ENCODE measurements around the gene MAP2K3. TPM values are rescaled to one million over a fixed set of nuclear protein-coding genes. Genes with fewer than 3 reads are reported as not detected.
"Not testable (repeated sequence)": the region's sequence is repeated elsewhere in the genome, so short reads cannot be mapped to it uniquely, and the experiment has no call there.

Gene MAP2K3
- polyA plus RNA-seq, 1 donor = 49.7 TPM

DNA sequence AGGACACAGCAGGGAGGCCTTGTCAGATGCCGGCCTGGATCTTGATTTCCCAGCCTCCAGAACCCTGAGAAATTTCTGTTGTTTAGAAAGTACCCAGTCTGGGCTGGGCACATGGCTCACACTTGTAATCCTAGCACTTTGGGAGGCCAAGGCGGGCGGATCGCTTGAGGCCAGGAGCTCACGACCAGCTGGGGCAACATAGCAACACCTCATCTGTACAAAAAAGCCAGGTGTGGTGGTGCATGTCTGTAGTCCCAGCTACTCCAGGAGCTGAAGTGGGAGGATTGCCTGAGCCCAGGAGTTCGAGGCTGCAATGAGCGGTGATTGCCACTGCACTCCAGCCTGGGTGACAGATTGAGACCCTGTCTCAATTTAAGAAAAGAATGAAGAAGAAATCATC, 34.3 kb downstream of the MAP2K3 start:
- DNase-seq; H3K27me3 ChIP-seq (ENCODE audit: control insufficient read depth, insufficient read depth, low read length); H3K4me3 ChIP-seq (ENCODE audit: low read length); H3K27ac ChIP-seq (ENCODE audit: low read length); H3K9me3 ChIP-seq (ENCODE audit: control insufficient read depth, low read depth, low read length); H3K4me1 ChIP-seq (ENCODE audit: control insufficient read depth, insufficient read depth, low read length): not testable (repeated sequence)
- H3K36me3 ChIP-seq (ENCODE audit: control insufficient read depth, insufficient read depth, low read length) = peaks cover 11% of the 10 kb centered on the region
- WGBS (ENCODE audit: insufficient coverage, low lambda C conversion rate) = no CpG with 5 or more reads among the region's 7 CpGs

DNA sequence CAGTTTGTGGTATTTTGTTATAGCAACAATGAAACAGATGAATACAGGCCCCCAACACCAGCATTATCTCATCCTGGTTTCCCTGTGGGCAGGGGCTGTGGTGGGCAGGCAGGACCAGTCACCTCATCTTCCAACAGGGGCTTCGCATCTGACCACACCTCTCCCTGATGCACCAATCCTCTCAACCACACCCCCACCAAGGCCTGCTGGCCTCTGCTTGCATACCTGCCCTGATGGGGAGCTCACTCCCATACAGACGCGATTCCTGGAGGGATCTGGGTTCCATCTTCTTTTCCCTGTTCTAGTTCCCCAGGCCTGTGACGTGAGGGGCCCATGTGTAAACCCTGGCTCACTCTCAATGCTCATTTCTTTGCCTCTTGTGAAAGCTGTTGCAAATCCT, 34.7 kb downstream of the MAP2K3 start:
- WGBS (ENCODE audit: insufficient coverage, low lambda C conversion rate) = no CpG with 5 or more reads among the region's 4 CpGs
- DNase-seq = not testable (repeated sequence)

DNA sequence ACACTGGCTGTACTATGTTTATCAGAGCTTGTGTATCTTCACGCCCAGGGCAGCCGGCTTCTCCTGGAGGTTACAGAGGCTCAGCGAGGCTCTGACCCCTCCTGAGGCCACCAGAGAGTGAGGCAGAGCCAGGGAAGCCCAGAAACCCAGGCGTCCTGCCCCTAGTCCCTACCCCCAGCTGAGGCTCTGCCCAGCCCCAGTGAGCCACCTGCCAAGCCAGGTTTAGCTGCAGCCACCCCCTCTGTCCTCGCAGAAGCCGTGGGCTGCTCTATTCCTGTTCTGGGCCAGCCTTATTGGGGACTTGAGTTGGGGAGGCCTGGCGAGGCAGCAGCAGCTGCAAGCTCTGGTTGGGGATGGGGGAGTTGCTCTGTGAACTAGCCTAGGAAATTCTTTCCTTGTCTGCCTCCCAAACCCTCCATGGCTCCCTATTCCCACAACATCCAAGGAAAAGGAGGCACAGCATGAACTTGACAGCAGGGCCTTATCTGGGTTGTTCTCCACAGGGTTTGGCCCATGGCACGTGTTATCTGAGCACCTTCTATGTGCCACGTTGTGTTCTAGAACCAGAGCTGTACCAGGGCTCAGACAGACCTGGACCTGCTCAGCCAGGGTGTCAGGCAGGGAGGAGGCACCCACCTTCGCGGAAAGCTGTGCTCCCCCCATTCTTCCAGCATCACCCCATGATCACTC, 35.3 kb downstream of the MAP2K3 start:
- H3K9me3 ChIP-seq (ENCODE audit: control insufficient read depth, low read depth, low read length); H3K4me1 ChIP-seq (ENCODE audit: control insufficient read depth, insufficient read depth, low read length); DNase-seq; H3K27me3 ChIP-seq (ENCODE audit: control insufficient read depth, insufficient read depth, low read length); H3K4me3 ChIP-seq (ENCODE audit: low read length); H3K27ac ChIP-seq (ENCODE audit: low read length); H3K36me3 ChIP-seq (ENCODE audit: control insufficient read depth, insufficient read depth, low read length): not testable (repeated sequence)
- no CpG with 5 or more reads among the region's 11 CpGs for WGBS (ENCODE audit: insufficient coverage, low lambda C conversion rate)

More for the DNA sequence above, 34.7 kb downstream of the MAP2K3 start:
- H3K27me3 ChIP-seq (ENCODE audit: control insufficient read depth, insufficient read depth, low read length); H3K4me1 ChIP-seq (ENCODE audit: control insufficient read depth, insufficient read depth, low read length); H3K36me3 ChIP-seq (ENCODE audit: control insufficient read depth, insufficient read depth, low read length); H3K4me3 ChIP-seq (ENCODE audit: low read length); H3K27ac ChIP-seq (ENCODE audit: low read length); H3K9me3 ChIP-seq (ENCODE audit: control insufficient read depth, low read depth, low read length): not testable (repeated sequence)

DNA sequence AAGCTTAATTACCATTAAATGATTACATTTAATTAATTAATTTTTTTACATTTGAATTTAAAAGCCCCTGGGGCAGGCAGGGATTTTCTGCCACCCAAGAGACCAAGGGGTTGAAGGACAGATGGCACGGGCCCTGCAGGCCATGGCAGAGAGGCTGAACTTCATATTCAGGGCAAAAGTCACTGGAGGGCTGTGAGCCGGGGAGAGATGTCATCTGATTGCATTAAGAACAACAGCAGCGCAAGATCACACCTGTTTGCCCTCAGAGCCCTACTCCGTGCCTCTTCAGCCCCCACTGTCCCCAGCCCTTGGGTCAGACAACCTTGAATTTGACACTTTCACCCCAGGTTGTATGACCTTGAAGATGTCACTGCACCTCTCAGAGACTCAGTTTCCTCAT, 35.9 kb downstream of the MAP2K3 start:
- H3K4me1 ChIP-seq (ENCODE audit: control insufficient read depth, insufficient read depth, low read length); H3K27ac ChIP-seq (ENCODE audit: low read length); H3K36me3 ChIP-seq (ENCODE audit: control insufficient read depth, insufficient read depth, low read length); DNase-seq; H3K9me3 ChIP-seq (ENCODE audit: control insufficient read depth, low read depth, low read length); H3K4me3 ChIP-seq (ENCODE audit: low read length); H3K27me3 ChIP-seq (ENCODE audit: control insufficient read depth, insufficient read depth, low read length): not testable (repeated sequence)
- WGBS (ENCODE audit: insufficient coverage, low lambda C conversion rate) = 83% methylated on average over 1 of the region's 4 CpGs

DNA sequence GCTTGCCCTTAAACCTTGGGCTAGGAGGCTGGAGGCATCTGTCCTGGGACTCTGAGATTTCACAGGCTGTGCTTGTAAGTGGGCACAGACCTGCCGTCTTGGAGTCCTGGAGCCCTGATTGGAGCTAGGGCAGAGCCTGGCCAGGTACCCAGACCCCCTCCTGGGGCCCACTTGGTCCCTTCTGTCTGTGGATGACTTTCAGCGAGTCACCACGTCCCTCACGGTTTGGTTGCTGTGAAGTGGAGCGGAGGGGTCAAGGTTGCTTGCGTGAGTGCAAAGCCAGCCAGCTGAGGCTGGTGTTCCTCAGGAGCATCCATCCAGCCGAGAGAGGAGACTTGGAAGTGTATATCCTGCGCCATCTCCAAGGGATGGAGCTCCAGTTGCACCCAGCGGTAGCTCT, 36.5 kb downstream of the MAP2K3 start:
- not testable (repeated sequence) for H3K36me3 ChIP-seq (ENCODE audit: control insufficient read depth, insufficient read depth, low read length); H3K27ac ChIP-seq (ENCODE audit: low read length); H3K4me1 ChIP-seq (ENCODE audit: control insufficient read depth, insufficient read depth, low read length); DNase-seq; H3K27me3 ChIP-seq (ENCODE audit: control insufficient read depth, insufficient read depth, low read length); H3K9me3 ChIP-seq (ENCODE audit: control insufficient read depth, low read depth, low read length); H3K4me3 ChIP-seq (ENCODE audit: low read length)
- no CpG with 5 or more reads among the region's 9 CpGs for WGBS (ENCODE audit: insufficient coverage, low lambda C conversion rate)

DNA sequence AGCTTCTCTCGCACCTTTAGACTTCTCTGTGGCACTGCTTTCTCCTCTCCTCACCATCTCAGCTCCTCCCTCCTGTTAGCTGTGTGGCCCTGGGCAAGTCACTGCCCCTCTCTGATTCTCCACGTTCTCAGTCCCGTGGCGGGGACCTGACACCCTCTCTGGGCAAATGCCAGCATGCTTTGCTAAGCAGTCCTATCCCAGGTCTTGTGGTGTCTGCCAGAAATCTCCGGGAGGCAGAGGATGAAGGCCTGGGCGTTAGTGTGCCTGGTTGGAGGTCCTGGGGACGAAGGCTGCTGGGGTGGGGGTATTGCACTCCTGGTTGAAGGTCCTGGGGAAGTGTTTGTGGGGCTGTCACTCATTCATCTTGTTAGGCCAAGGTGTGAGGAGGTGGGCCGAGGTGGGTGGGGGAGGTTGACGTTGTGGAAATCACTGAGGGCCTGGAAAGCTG, 37.3 kb downstream of the MAP2K3 start:
- H3K9me3 ChIP-seq (ENCODE audit: control insufficient read depth, low read depth, low read length); H3K27ac ChIP-seq (ENCODE audit: low read length); DNase-seq; H3K27me3 ChIP-seq (ENCODE audit: control insufficient read depth, insufficient read depth, low read length); H3K4me3 ChIP-seq (ENCODE audit: low read length); H3K36me3 ChIP-seq (ENCODE audit: control insufficient read depth, insufficient read depth, low read length); H3K4me1 ChIP-seq (ENCODE audit: control insufficient read depth, insufficient read depth, low read length): not testable (repeated sequence)
- whole genome bisulfite sequencing (ENCODE audit: insufficient coverage, low lambda C conversion rate) = no CpG with 5 or more reads among the region's 9 CpGs

DNA sequence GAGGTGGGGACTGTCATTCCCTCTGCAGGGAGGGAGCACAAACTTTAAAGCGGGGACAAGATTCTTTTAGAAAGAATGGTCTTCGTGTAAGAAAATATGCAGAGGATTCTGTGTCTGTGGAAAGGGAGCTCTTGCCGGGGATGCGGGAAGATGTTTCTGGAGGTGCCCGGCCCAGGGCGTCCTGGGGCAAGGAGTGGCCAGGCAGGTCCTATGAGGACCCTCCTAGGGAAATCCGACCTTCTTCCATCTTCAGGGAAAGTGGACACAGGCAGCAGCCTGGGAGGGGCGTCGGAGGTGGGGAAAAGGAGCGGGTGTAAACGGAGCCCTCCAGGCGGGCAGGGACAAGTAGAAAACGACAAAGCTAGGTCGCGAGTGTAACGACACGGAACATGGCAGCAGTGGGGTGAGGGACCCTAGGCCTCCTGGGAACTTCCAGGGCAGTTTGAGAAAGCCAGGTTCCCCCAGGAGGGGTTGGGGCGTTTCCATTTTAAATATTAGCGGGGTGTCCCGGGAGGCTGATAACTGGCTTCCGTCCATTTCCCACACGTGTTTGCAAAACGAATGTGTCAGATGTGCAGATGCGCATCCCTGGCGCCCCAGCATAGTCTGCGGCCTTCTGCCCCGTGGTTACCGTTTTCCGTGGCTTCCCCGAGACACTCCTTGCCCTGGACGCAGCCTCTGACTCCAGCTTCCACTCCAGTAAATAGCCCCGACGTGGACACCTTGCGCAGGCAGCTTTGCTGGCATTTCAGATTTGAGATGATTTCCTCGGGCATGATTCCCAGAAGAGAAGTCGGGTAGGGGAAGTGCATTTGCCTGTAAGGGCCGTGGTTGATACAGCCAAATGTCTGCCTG, 39.0 kb downstream of the MAP2K3 start:
- not testable (repeated sequence) for H3K36me3 ChIP-seq (ENCODE audit: control insufficient read depth, insufficient read depth, low read length); H3K27ac ChIP-seq (ENCODE audit: low read length); H3K4me1 ChIP-seq (ENCODE audit: control insufficient read depth, insufficient read depth, low read length); H3K27me3 ChIP-seq (ENCODE audit: control insufficient read depth, insufficient read depth, low read length); DNase-seq; H3K9me3 ChIP-seq (ENCODE audit: control insufficient read depth, low read depth, low read length)
- WGBS (ENCODE audit: insufficient coverage, low lambda C conversion rate) = no CpG with 5 or more reads among the region's 37 CpGs
- H3K4me3 ChIP-seq (ENCODE audit: low read length) = peak overlapping the region; percentile 45

DNA sequence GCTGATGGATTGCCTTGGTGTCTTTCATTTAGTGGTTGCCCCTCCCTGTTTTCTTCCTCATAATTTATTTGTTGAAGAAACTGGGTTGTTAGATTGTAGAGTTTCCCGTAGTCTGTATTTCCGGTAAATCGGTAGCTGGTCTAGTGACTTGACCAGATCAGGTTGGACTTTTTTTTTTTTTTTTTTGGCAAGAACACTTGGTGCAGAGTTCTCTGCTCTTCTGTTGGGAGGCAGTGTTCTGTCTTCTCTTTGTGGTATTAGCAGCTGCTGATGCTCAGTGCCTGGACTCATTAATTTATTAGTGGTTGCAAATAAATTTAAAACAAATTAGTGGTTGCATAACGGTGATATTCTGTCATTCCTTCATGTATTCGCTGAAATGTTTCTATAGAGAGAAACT, 40.2 kb downstream of the MAP2K3 start:
- not testable (repeated sequence) for H3K27me3 ChIP-seq (ENCODE audit: control insufficient read depth, insufficient read depth, low read length); DNase-seq; H3K4me3 ChIP-seq (ENCODE audit: low read length); H3K27ac ChIP-seq (ENCODE audit: low read length); H3K36me3 ChIP-seq (ENCODE audit: control insufficient read depth, insufficient read depth, low read length); H3K9me3 ChIP-seq (ENCODE audit: control insufficient read depth, low read depth, low read length); H3K4me1 ChIP-seq (ENCODE audit: control insufficient read depth, insufficient read depth, low read length)
- 93% methylated on average over 2 of the region's 5 CpGs for WGBS (ENCODE audit: insufficient coverage, low lambda C conversion rate)

DNA sequence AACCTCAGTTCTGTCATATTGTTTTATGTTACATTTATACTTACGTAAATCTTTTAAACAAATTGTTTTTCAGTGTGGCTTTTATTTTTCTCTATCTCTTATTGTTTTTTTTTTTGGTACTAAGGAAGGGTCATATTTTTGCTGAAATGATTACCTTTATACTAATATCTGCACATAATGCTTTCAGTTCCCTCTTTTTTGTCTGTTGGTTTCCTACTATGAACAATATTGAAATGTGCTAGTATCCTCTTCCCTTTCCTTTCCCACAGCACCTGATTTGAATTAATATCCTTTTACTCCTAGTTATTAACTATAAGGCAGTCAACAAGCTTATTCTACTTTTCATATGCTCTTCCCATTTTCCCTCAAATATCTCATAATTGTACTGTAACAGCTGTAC, 43.4 kb downstream of the MAP2K3 start:
- H3K27me3 ChIP-seq (ENCODE audit: control insufficient read depth, insufficient read depth, low read length); H3K27ac ChIP-seq (ENCODE audit: low read length); H3K36me3 ChIP-seq (ENCODE audit: control insufficient read depth, insufficient read depth, low read length); H3K9me3 ChIP-seq (ENCODE audit: control insufficient read depth, low read depth, low read length); H3K4me3 ChIP-seq (ENCODE audit: low read length); DNase-seq; H3K4me1 ChIP-seq (ENCODE audit: control insufficient read depth, insufficient read depth, low read length): not testable (repeated sequence)
- WGBS (ENCODE audit: insufficient coverage, low lambda C conversion rate) = 78% methylated on average over 1 of the region's 1 CpG

DNA sequence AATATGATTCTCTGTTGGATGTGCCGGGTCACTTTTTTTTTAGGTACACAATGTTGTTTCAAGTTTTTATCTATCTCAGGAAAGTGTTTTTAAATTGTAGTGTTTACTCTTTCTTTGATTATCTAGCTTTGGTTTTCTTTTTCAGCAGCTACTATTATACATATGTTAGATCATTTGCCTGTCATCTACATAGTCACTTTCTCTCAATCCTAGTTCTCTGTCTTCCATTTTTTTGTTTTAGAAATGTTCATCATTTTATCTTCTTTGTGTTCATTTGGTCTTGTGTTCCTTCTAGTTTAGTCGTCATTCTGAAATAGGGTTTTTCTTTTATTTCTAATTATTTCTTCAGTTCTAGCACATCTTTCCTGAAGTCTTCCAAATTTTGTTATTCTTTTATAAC, 44.3 kb downstream of the MAP2K3 start:
- not testable (repeated sequence) for H3K36me3 ChIP-seq (ENCODE audit: control insufficient read depth, insufficient read depth, low read length); H3K9me3 ChIP-seq (ENCODE audit: control insufficient read depth, low read depth, low read length); DNase-seq; H3K27ac ChIP-seq (ENCODE audit: low read length); H3K27me3 ChIP-seq (ENCODE audit: control insufficient read depth, insufficient read depth, low read length); H3K4me1 ChIP-seq (ENCODE audit: control insufficient read depth, insufficient read depth, low read length); H3K4me3 ChIP-seq (ENCODE audit: low read length)
- 40% methylated on average over 1 of the region's 2 CpGs for WGBS (ENCODE audit: insufficient coverage, low lambda C conversion rate)

Data from large intestine (tissue), 3 donors.